ENCODE results near the gene ADAMTSL2. TPM values are rescaled to one million over a fixed set of nuclear protein-coding genes. Genes with fewer than 3 reads are reported as not detected.

Gene ADAMTSL2
- total RNA-seq, 1 donor from 2014 or later, result 0.65 TPM

DNA sequence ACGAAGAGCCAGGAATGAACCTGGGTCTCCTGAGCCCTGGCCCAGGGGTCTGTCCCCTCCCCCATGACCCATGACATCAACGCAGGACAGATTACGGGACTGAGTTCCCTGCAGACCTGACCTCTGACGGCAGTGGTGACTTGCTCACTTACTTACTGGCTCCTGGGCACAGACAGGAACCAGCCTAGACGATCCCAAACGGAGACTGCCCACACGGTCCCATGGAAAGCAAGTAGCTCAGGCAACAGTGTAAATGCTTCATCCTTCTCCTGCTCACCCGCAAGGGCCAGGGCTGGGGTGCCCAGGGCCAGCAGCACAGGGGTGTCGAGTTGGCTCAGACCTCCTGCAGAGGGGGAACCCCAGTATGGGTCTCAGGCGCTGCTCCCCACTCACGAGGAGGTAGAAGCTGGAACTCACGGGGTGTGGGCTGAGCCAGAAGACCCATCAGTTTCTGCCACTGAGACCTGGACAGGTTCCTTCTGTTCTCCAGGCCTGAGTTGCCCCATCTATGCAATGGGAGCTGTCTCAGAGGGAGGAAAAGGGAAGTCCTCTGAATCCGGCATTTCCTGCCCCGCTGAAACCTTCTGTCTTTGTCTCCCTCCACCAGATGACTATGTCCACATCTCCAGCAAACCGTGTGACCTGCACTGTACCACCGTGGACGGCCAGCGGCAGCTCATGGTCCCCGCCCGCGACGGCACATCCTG lies 5.6 kb downstream of the ADAMTSL2 start:
- Mint-ChIP-seq H3K27me3 (peaks cover 8% of the 10 kb centered on the region), H3K36me3 (no peaks in the 10 kb centered on the region), H3K4me1 (ENCODE audit: unreplicated experiment) (no peaks in the 10 kb centered on the region), H3K27ac (no peak overlapping the region), H3K4me3 (no peak overlapping the region), H3K9me3 (no peaks in the 10 kb centered on the region)
- TF ChIP-seq CTCF (conservative IDR thresholded peaks at IDR 0.05), result no peak
- DNase-seq (ENCODE audit: extremely low spot score, unreplicated experiment), result no peak

DNA sequence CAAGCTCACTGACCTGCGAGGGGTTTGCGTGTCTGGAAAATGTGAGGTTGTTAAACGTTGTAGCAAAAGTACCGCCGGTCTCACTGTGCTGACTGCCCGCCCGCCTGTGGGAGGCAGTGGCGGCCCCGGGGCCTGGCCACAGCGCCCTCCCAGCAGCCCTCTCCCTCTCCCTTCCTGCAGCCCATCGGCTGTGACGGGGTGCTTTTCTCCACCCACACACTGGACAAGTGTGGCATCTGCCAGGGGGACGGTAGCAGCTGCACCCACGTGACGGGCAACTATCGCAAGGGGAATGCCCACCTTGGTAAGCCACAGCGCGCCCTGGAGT lies 6.2 kb downstream of the ADAMTSL2 start:
- Mint-ChIP-seq H3K9me3 (no peaks in the 10 kb centered on the region), H3K4me1 (ENCODE audit: unreplicated experiment) (no peaks in the 10 kb centered on the region), H3K36me3 (no peaks in the 10 kb centered on the region), H3K27me3 (peaks cover 8% of the 10 kb centered on the region), H3K4me3 (no peak overlapping the region), H3K27ac (no peak overlapping the region)
- DNase-seq (ENCODE audit: extremely low spot score, unreplicated experiment), result no peak
- TF ChIP-seq CTCF (conservative IDR thresholded peaks at IDR 0.05), result no peak

GRCh38 chr9:133542002-133542401 lies 7.5 kb downstream of the ADAMTSL2 start:
- no peak for TF ChIP-seq CTCF (conservative IDR thresholded peaks at IDR 0.05)
- H3K9me3 Mint-ChIP-seq, result no peaks in the 10 kb centered on the region
- DNase-seq (ENCODE audit: extremely low spot score, unreplicated experiment), result no peak
- H3K27me3 Mint-ChIP-seq, result peaks cover 8% of the 10 kb centered on the region
- no peaks in the 10 kb centered on the region for H3K36me3 Mint-ChIP-seq
- no peak overlapping the region for H3K27ac Mint-ChIP-seq
- H3K4me3 Mint-ChIP-seq, result no peak overlapping the region
- no peaks in the 10 kb centered on the region for H3K4me1 Mint-ChIP-seq (ENCODE audit: unreplicated experiment)

GRCh38 chr9:133543772-133544467 lies 9.4 kb downstream of the ADAMTSL2 start:
- DNase-seq (ENCODE audit: extremely low spot score, unreplicated experiment), result no peak
- no peaks in the 10 kb centered on the region for H3K4me1 Mint-ChIP-seq (ENCODE audit: unreplicated experiment)
- no peak overlapping the region for H3K4me3 Mint-ChIP-seq
- H3K27ac Mint-ChIP-seq, result no peak overlapping the region
- no peaks in the 10 kb centered on the region for H3K9me3 Mint-ChIP-seq
- H3K27me3 Mint-ChIP-seq, result peaks cover 4% of the 10 kb centered on the region
- no peak for TF ChIP-seq CTCF (conservative IDR thresholded peaks at IDR 0.05)
- no peaks in the 10 kb centered on the region for H3K36me3 Mint-ChIP-seq

GRCh38 chr9:133545494-133546286 lies 11.2 kb downstream of the ADAMTSL2 start:
- Mint-ChIP-seq H3K27me3 (peaks cover under 1% of the 10 kb centered on the region), H3K9me3 (no peaks in the 10 kb centered on the region), H3K36me3 (no peaks in the 10 kb centered on the region), H3K4me1 (ENCODE audit: unreplicated experiment) (no peaks in the 10 kb centered on the region), H3K4me3 (no peak overlapping the region), H3K27ac (no peak overlapping the region)
- no peak for DNase-seq (ENCODE audit: extremely low spot score, unreplicated experiment)
- TF ChIP-seq CTCF (conservative IDR thresholded peaks at IDR 0.05), result no peak
